HTERT RPE-1 (cell line): ENCODE data around the gene TAS2R14.

Experiments
- in situ Hi-C: fragments of 300-500 bp; cut with MboI; formaldehyde crosslinking; loops from 4 replicates; pipeline ENCODE4 v1.14.3; 2020; ENCODE audit warnings: low sequenced_read_pairs

The TAS2R14 gene

GRCh38 chr12:10939163-10939562 is at the start of gene TAS2R14:
TSS of gene TAS2R14 (minus strand) at chr12:10939263. CDS start at chr12:10939207, 56 bp downstream.
- in situ Hi-C loops, result no loop called here

- in situ Hi-C loops, result no loop called here
Measured at GRCh38 chr12:10986812-10987211, 47.7 kb upstream of the TAS2R14 start, which contains the start of gene TAS2R50. TSS of gene TAS2R50 (minus strand) at chr12:10986912. CDS start at chr12:10986860, 52 bp downstream.

GRCh38 chr12:10982244-10982643 is 43.2 kb upstream of the TAS2R14 start:
- in situ Hi-C loops, result no loop called here

GRCh38 chr12:10974965-10975364 is 35.9 kb upstream of the TAS2R14 start:
- in situ Hi-C loops, result no loop called here

GRCh38 chr12:10968765-10969456 is 29.8 kb upstream of the TAS2R14 start:
- in situ Hi-C loops, result no loop called here

- in situ Hi-C loops, result no loop called here
Measured at GRCh38 chr12:10967409-10967808, 28.3 kb upstream of the TAS2R14 start.

GRCh38 chr12:10966314-10966713 is 27.3 kb upstream of the TAS2R14 start:
- in situ Hi-C loops, result no loop called here

- in situ Hi-C loops, result no loop called here
Measured at GRCh38 chr12:10965476-10965875, 26.4 kb upstream of the TAS2R14 start.

GRCh38 chr12:10960211-10960610 is 21.1 kb upstream of the TAS2R14 start:
- in situ Hi-C loops, result no loop called here

- in situ Hi-C loops, result no loop called here
Measured at GRCh38 chr12:10959804-10960203, 20.7 kb upstream of the TAS2R14 start.

- in situ Hi-C loops, result no loop called here
Measured at GRCh38 chr12:10957741-10958140, 18.7 kb upstream of the TAS2R14 start.

GRCh38 chr12:10956085-10956484 is 17.0 kb upstream of the TAS2R14 start:
- in situ Hi-C loops, result no loop called here

GRCh38 chr12:10952645-10953044 is 13.6 kb upstream of the TAS2R14 start:
- in situ Hi-C loops, result no loop called here

- in situ Hi-C loops, result no loop called here
Measured at GRCh38 chr12:10943167-10943566, 4.1 kb upstream of the TAS2R14 start.

- in situ Hi-C loops, result no loop called here
Measured at GRCh38 chr12:10941916-10942607, 3.0 kb upstream of the TAS2R14 start.

GRCh38 chr12:10941369-10941768 is 2.3 kb upstream of the TAS2R14 start:
- in situ Hi-C loops, result no loop called here

- in situ Hi-C loops, result no loop called here
Measured at GRCh38 chr12:10940389-10940788, 1.3 kb upstream of the TAS2R14 start.

GRCh38 chr12:10936506-10936905 is 2.6 kb downstream of the TAS2R14 start:
- in situ Hi-C loops, result no loop called here

- in situ Hi-C loops, result no loop called here
Measured at GRCh38 chr12:10928746-10929286, 10.2 kb downstream of the TAS2R14 start, which contains the start of gene PRH2. TSS of gene PRH2 (plus strand) at chr12:10929236. CDS start at chr12:10929274, 38 bp downstream.

- in situ Hi-C loops, result no loop called here
Measured at GRCh38 chr12:10926269-10926668, 12.8 kb downstream of the TAS2R14 start.

- in situ Hi-C loops, result no loop called here
Measured at GRCh38 chr12:10919809-10920208, 19.3 kb downstream of the TAS2R14 start.

GRCh38 chr12:10910380-10910779 is 28.7 kb downstream of the TAS2R14 start:
- in situ Hi-C loops, result no loop called here
